Stimulated activated CD4-positive, alpha-beta T cell treated with anti-CD3 and anti-CD28 coated beads, TNF-alpha, amount 100 ng/mL, for 4 hours (primary cell): ENCODE results near the gene CNOT2.

Experiments used
- DNase-seq, 3 experiments: peaks; one replicate each; pipeline ENCODE4 v3.0.0-alpha.2; 2020; ENCODE audit warnings: low read depth in 3 of 3

The CNOT2 gene

DNA sequence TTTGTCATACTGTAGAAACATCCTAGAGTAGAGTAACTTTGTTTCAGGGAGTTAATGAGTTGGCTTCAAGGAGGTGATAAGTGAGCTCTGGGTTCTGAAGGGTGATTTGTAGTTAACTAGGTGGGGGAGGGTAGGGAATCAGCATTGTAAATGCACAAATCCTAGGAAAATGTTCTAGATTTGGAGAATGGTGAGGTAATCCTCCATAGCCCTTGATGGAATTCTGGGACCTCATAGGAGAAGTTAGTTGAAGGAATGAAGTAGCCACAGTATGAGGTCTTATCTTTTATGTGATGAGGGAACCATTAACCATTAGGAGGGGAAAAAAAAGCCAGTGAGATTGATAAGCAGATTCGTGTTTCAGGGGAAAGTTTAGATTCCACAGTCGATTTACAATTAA lies 8.0 kb downstream of the CNOT2 start:
- DNase-seq: no peak

DNA sequence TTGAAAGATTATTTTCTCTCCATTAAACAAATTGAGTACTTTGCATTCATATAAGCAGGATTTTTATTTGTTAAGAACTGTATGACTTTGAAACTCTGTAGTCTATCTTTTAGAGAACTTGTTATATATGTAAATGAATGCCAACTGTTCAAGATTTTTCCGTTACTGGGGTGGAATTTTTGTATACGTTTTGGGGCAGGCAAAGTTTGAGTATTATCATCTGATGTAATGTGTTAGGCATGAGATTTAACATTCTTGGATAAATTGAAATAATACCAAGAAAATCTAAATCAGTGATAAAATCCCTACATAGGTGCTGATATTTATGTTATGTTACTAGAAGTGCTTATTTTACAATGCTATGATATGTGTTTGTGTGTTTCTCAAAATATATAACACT lies 8.4 kb downstream of the CNOT2 start:
- DNase-seq: no peak

DNA sequence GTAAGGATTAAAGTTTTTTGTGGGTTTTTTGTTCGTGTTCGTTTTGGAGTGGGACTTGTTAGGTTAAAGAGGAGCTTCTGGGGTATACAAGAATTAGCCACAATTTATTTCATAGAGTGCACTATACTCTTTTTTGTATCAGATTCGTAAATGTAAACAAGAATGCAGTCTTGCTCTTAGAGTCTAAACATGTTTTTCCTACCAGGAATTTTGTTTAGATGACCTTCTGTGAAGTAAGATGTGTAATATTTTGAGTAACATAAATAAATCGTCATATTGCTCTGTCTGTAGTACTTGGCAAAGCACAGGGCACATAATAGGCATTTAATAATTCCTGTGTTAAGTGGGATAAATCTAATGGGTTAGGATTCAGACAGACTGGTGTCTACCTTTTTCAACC lies 9.6 kb downstream of the CNOT2 start:
- DNase-seq: no peak

DNA sequence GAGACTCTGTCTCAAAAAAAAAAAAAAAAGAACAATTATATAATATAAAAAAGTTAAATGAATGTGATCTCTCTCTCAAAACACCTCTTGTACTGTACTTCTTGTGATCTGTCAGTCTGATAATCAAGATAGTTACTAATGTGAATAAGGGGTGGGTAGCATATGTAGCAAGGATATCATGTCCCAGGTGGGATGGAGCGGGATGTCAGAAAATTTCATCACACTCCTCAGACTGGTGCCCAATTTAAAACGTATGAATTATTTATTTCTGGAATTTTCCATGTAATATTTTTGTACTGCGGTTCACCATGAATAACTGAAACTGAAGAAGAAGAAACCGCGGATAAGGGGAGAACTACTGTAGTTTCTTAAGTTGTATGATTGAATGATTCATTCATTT lies 11.0 kb downstream of the CNOT2 start:
- no peak for DNase-seq

DNA sequence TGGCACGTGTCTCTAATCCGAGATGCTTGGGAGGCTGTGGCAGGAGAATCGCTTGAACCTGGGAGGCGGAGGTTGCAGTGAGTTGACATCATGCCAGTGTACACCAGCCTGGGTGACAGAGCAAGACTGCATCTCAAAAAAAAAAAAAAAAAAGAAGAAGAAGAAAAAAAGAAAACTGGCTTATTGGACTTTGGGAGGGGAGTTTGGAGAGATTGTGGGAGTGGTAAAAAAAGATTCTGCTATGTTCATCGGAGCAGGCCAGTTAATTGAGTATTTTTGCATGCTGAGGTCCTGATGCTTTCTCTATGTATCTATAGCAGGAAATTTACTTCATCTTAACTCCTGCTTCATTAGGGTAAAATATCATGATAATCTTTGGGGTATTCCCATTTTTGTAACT lies 11.6 kb downstream of the CNOT2 start:
- DNase-seq: no peak

DNA sequence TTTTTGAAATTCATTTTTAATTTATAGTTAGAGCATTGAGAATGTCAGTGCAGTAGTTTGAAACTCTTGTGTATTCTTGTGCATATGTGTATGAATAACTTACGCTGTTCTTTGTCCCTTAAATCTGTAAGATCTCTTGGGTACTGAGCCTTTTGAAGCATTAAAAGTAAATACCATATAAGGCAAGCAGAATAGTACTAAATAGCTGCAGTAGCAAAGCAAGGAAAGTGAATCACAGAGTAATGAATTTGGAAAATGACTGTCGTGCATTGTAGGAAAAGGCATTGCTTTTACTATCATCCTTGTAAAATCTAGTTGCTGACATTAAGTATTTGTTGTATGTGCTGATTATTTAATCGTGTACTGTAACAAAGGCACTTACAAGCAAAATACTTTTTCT lies 12.1 kb downstream of the CNOT2 start:
- DNase-seq: no peak

DNA sequence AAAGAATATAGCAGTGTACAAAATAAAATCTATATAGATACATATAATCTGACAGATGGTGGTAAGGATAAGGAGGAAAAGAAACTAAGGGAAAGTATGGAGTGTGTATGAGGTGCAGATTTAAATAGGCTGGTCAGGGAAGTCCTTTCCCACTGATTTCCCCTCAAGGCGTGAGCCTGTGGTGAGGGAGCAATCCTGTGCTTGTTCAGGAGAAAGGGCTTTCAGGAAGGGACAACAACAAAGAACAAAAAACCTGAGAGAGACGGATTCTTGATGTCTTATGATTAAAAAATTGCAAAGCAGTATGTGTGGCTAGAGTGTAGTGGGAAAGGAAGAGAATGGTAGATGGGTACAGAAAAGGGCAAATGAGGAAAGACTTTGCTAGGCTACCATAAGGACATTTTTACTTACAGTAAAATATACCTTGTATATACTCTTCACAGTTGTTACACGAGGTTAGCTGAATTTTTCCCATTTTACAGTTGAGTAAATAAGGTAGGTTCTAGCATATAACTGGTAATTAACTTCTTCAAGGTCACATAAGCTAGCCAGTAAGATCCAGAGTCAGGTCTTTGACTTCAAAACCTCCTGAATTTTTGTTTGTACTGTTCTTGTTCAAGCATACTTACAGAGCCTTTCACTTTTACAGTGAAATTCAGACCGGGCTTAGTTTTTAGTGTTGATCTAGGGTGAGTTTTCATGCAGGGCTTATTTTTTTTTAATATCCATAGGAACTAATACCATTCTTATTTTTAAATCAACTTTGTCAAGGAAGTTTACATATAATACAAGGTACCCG lies 15.6 kb downstream of the CNOT2 start:
- DNase-seq: no peak

DNA sequence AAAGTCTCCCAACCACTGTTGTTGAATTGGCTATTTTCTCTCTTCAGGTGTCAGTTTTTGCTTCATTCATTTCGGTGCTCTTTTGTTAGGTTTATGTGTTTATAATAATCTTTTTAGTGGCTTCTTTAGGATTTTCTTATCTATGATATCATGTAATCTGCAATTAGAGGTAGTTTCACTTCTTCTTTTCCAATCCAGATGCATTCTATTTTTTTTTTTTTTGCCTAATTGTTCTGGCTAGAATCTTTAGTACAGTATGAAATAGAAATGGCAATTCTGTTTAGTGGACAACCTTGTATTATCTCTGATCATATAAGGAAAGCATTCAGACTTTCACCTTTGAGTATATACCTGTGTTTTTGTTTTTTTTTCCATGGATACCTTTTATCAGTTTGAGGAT lies 17.4 kb downstream of the CNOT2 start:
- no peak for DNase-seq

DNA sequence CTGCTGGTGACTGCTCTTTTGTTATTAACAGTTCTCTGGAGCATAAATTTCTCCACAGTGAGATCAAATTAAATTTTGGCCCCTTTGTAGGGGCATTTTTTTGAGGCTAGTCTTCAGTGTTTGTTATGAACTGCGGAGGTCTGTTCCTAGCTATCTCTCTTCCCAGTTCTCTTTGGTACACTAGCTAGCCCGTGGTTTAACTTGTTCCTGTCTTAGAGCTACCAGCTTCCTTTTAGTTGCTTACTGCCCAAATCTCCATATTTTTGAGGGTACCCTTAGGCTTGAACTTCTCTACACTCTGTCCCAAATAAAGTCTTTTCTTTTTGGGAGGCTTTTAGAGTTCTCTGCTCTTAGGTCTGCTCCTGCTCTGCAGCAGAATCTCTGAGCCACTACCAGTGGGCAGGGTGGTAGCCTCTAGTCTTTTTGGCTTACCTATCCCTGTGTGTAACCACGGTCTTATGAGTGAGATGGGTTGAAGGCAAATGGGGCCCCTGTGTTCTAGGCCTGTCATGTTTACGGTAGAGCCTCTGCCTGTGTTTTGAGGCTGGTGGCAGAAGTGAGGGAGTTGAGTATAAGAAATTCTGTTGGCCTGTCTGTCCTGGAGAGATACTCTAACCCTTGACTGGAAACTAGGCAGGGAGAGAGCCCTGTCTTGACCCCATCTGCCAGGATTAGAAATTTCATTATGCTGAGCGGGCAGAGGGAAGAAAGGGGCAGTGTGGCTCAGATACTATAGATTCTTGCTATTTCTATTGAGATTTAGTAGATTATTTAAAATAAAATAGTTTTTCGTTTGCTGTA lies 21.0 kb downstream of the CNOT2 start:
- DNase-seq: no peak

DNA sequence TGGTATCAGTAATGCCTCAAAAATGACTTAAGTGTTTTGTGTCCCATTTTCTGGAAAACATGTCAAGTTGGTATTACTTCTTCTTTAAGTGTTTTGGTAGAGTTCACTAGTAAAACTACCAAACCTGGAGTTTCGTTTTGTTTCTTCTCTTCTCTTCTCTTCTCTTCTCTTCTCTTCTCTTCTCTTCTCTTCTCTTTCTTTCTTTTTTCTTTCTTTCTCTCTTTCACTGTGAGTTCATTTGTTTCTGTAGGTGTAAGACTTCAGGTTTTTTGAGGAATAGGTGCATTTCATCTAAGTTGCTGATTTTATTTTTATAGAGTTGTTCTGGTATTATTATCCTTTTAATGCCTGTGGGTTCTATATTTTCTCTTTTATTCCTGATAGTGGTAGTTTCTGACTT lies 21.9 kb downstream of the CNOT2 start:
- DNase-seq: no peak

DNA sequence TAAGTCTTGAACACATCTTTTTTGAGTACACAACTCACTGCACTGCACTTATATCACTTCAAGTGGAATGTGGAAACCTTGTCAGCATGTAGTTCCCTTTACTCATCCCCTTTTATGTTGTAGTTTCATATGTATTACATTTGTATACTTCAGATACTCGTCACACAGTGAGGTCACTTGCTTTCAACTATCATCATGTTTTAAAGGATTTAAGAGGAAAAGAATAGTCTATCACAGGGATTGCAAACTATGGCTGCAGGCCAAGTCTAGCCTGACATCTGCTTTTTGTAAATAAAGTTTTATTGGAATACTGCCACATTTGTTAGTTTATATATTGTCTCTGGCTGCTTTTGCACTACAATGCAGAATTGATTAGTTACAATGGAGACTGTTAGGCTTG lies 24.3 kb downstream of the CNOT2 start:
- no peak for DNase-seq

DNA sequence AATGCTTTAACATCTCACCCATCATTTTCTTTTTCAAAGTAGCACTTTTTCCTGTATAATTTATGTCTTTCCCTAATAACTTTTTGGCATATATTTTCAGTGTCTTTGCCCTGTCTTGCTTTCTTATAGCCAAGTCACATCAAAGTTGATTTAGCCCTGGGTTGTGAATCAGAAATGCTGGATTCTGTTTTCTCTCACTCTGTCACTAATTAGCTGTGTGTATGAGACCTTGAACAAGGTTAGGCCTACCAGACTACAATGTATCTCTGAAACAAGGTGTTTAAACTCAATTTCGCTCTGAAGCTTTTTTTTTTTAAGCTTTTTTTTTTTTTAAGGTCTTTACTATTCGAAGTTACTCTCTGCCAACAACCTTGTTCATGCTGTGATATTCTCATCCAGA lies 25.7 kb downstream of the CNOT2 start:
- no peak for DNase-seq

DNA sequence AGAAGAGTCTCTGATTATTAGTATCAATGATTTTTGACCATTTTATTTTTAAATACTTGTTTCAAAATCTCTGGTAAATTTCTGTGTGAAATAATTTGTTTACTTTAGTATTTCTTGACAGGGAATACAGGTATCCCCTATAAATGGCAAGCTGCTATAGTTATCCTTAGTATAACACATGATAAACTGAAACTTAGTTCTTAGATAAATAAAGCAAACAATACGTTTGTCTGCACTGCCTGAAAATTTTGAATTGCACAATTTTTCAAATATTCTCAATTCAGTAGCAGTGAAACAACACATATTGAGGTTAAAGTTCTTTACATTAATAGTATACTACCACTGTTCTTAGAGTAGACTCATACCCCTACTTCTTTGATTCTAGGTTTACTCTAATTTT lies 26.9 kb downstream of the CNOT2 start:
- DNase-seq: no peak

DNA sequence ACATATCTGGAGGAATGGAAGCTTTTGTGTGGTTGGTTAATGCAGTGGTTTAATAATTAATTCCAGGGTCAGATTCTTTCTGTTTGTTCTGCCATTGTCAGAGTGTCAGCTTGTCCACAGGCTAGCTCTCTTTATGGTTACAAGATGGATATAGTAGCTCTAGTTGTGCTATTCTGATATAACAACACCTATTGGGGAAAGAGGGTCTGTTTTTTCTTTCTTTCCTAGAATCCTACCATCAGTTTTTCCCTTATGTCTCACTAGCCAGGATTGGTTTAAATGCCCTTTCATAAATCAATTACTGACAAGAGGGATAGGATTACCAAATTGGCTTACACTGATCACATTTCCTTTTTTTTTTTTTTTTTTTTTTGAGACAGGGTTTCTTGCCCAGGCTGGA lies 27.8 kb downstream of the CNOT2 start:
- no peak for DNase-seq

DNA sequence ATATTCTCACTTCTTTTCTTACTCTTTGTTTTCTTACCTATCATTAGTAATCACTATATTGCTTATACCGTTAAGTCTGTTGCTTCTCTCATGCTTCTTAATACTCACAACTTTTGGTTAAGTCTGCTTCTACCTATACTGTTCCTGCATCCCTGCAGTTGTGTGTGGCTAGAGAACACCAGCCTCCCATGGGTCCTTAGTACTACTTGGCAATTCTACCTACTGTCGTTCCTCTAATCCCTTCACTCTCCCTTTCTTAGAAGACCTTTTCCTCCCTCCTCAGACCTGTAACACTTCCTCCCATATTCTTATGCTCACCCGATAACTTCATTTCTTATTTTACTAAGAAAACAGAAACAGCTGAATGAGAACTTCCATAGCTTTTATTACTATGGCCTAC lies 29.3 kb downstream of the CNOT2 start:
- no peak for DNase-seq

DNA sequence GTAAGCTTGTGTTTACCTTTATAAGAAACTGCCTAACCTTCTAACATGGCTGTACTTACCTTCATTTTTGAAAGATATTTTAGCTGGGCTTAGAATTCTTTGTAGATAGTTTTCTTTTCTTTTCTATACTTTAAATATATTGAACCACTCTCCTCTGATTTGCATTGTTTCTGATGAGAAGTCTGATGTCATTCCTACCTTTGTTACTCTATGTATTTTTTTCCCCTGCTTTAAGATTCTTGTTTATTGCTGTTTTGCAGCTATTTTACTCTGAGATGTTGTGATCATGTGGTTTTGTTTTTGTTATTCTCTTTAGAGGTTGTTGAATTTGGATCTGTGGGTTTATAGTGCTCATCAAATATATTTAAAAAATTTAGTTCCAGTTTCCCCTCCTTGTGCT lies 31.8 kb downstream of the CNOT2 start:
- DNase-seq: no peak

DNA sequence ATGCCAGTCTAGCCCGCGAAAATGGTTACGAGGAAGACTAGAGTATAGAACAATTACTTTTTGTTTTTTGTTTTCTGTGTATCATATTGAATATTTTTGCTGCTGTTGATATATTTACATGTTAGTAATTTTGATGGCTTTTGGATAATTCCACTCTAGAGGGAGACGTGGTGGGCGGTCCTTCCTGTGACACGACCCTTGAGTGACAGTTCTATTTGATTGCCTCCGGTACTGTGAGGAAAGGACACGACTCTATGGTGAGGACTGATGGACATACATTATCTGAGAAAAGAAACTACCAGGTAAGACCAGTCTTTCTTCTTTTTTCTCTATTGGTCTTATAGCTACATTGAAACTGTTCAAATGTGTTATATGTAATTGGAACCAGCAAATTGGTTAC lies 34.7 kb downstream of the CNOT2 start:
- no peak for DNase-seq

DNA sequence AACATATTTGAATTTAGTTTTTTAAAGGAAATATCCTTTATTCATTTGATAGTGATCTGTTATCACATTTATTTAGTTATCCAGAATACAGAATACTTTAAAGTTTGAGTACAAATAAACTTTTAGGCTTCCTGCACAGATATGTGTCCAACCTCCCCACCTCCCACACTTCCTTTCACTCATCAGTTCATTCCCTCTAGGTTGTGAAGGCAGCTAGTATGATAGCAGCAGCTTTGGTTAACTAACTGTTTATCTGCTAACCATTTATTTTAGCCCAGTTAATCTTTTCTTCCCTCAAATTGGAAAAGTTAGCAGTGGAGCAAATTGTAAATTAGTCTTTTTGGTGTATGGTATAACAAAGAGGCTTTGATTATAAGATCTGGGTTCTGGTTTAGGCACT lies 35.7 kb downstream of the CNOT2 start:
- no peak for DNase-seq

DNA sequence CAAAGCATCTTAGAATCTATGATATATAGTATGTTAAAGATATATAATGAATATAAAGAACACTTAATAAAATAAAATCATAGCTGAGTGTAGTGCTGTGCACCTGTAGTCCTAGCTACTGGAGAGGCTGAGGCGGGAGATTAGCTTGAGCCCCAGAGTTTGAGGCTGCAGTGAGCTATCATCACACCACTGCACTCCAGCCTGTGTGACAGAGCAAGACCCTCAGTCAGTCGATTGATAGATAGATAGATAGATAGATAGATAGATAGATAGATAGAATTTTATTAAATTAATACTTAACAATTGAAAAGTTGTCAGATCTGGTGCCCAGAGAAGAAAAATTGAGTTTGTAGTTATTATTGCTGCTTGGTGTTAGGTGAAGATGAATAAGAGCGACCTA lies 40.0 kb downstream of the CNOT2 start:
- no peak for DNase-seq

DNA sequence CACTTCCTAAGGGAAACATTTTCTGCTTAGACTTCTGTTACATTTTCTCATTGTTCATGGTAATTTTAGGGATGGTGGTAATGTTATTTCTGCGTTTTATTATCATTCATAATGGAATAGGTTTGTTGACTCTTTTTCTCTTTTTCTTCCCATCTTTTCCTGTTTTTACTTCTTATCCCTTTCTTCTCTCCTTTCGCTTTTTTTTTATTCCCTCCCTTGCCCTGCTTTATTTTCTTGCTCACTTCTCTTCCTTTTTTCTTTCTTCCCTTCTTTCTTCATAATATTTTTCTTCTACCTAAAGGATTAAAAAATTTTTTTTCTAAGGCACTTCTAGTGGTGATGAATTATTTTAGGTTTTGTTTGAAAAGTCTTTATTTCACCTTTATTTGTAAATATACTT lies 45.6 kb downstream of the CNOT2 start:
- no peak for DNase-seq

DNA sequence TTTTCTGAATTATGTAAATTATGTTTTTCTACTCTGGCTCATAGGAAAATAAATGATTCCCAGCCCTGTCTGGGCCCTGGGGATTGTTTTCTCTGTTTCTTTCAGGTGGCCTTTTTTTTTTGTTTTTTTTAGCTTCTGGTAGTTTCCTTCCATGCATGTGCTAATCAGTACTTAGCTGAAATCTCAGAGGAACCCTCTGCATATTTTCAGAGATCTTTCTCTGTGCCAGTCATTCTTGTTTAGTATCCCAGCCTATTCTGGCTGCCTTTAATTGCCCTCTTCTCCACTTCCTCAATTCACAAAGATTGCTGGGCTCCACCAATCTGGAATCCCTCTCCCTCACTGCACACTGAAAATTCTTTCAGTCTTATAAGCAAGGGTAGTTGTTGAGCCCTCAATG lies 46.9 kb downstream of the CNOT2 start:
- DNase-seq: no peak

DNA sequence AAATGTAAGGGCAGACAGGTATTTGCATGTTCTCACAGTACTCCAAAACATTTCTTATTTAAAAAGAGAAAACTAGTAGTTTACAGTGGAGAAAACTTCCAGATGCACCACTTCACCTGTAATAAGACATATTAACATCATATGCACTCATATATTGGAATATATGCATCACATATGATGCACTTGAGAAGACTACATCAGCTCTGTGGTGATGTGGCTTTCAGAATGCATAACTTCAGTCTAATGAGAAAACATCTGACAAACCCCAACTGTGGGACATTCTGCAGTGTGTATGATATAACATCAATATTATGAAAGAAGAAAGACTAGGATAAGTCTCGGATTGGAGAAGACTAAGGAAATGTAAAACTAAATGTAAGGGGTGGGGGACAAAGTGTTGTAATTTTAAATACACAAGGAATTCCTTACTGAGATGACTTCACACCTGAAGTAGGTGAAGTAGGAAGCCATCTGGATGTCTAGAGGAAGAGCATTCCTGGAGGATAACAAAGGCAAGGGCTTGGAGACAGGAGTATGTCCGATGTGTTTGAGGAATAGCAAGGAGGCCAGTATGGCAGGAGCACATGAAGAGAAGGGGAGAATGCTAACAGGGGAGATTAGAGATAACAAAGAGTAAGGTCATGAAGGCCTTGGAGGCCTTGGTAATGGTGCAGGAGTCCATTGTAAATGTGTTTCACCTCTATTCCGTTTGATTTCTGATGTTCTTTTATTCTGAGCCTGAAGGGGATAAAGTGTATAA lies 49.0 kb downstream of the CNOT2 start:
- DNase-seq: no peak
